Dermis microvascular lymphatic vessel endothelial cell (primary cell): ENCODE results near the gene IL17D. TPM values are rescaled to one million over a fixed set of nuclear protein-coding genes. Genes with fewer than 3 reads are reported as not detected.

Source experiments
- total RNA-seq: library from RNA; depleted of rRNA; stranded (reverse); fragments of >200 nt; gene quantifications from 2 replicates; pipeline ENCODE4 v1.2.1, GENCODE V29; 2014

The IL17D gene
- total RNA-seq, 1 donor from 2014 or later = 1.3 TPM

Other genes starting within 250 kb of the IL17D start
- 36.8 and 40.7 TPM in 2 replicates for gene CRYL1, start 177.8 kb upstream of the IL17D start, total RNA-seq
- 6.2 and 7.7 TPM in 2 replicates for gene IFT88, start 136.5 kb upstream of the IL17D start, total RNA-seq
- gene EEF1AKMT1, start 70.3 kb downstream of the IL17D start, total RNA-seq = 5.4 and 5.6 TPM in 2 replicates
- 21.3 and 22.0 TPM in 2 replicates for gene XPO4, start 199.0 kb downstream of the IL17D start, total RNA-seq